H9 (cell line): ENCODE data around the gene DTNB. TPM values are rescaled to one million over a fixed set of nuclear protein-coding genes. Genes with fewer than 3 reads are reported as not detected.

Experiments
- DNase-seq: peaks from one replicate; pipeline ENCODE4 v3.0.0-alpha.2; 2017
- H2AFZ ChIP-seq: one replicate; pipeline ENCODE4 v1.6.1; 2013; ENCODE audit warnings: mild to moderate bottlenecking, low read length, control low read depth, moderate library complexity
- H2AK5ac ChIP-seq: 2 replicates; pipeline ENCODE4 v1.6.1; 2013; ENCODE audit warnings: low read length, control low read depth, mixed read lengths; ENCODE audit not compliant: insufficient read length
- H2BK120ac ChIP-seq: one replicate; pipeline ENCODE4 v1.6.1; 2013; ENCODE audit warnings: low read depth, mild to moderate bottlenecking, low read length, control low read depth, inconsistent platforms; ENCODE audit not compliant: poor library complexity, severe bottlenecking
- H2BK12ac ChIP-seq: 2 replicates; pipeline ENCODE4 v1.6.1; 2013; ENCODE audit warnings: low read length, control low read depth, mixed read lengths, low read depth; ENCODE audit not compliant: insufficient read length
- H2BK15ac ChIP-seq: 2 replicates; pipeline ENCODE4 v1.6.1; 2013; ENCODE audit warnings: low read depth, low read length, control low read depth
- H2BK20ac ChIP-seq: one replicate; pipeline ENCODE4 v1.6.1; 2013; ENCODE audit warnings: low read depth, mild to moderate bottlenecking, low read length, control low read depth, inconsistent platforms; ENCODE audit not compliant: poor library complexity, severe bottlenecking
- H2BK5ac ChIP-seq: 2 replicates; pipeline ENCODE4 v1.6.1; 2013; ENCODE audit warnings: low read length, control low read depth, mixed read lengths; ENCODE audit not compliant: insufficient read length
- H3K14ac ChIP-seq: 2 replicates; pipeline ENCODE4 v1.6.1; 2013; ENCODE audit warnings: low read length, control low read depth; ENCODE audit not compliant: insufficient read depth
- H3K18ac ChIP-seq: 2 replicates; pipeline ENCODE4 v1.6.1; 2013; ENCODE audit warnings: low read depth, mild to moderate bottlenecking, mixed read lengths, low read length, control low read depth; ENCODE audit not compliant: insufficient read length
- H3K23ac ChIP-seq: 2 replicates; pipeline ENCODE4 v1.6.1; 2013; ENCODE audit warnings: low read length, control low read depth, mixed read lengths, low read depth; ENCODE audit not compliant: insufficient read length
- H3K23me2 ChIP-seq: 2 replicates; pipeline ENCODE4 v1.6.1; 2013; ENCODE audit warnings: low read depth, mild to moderate bottlenecking, mixed read lengths, low read length, control low read depth; ENCODE audit not compliant: insufficient read length, poor library complexity, severe bottlenecking
- H3K27ac ChIP-seq: 2 replicates; pipeline ENCODE4 v1.5.1; 2013; ENCODE audit warnings: low read length, control low read depth, mixed read lengths, low read depth; ENCODE audit not compliant: insufficient read length
- H3K27me3 ChIP-seq: 2 replicates; pipeline ENCODE4 v1.6.1; 2013; ENCODE audit warnings: low read length, control low read depth, inconsistent platforms; ENCODE audit not compliant: insufficient read depth
- H3K4ac ChIP-seq: 2 replicates; pipeline ENCODE4 v1.6.1; 2013; ENCODE audit warnings: low read depth, mild to moderate bottlenecking, control low read depth, inconsistent platforms, low read length, moderate library complexity
- H3K4me1 ChIP-seq: 2 replicates; pipeline ENCODE4 v1.6.1; 2013; ENCODE audit warnings: low read length, control low read depth, inconsistent platforms; ENCODE audit not compliant: insufficient read depth
- H3K4me2 ChIP-seq: 2 replicates; pipeline ENCODE4 v1.6.1; 2013; ENCODE audit warnings: low read length, control low read depth, mixed read lengths; ENCODE audit not compliant: insufficient read length, insufficient read depth
- H3K56ac ChIP-seq: 2 replicates; pipeline ENCODE4 v1.6.1; 2013; ENCODE audit warnings: low read depth, mild to moderate bottlenecking, mixed read lengths, low read length, control low read depth; ENCODE audit not compliant: insufficient read length
- H3K79me1 ChIP-seq: 2 replicates; pipeline ENCODE4 v1.6.1; 2013; ENCODE audit warnings: low read depth, mild to moderate bottlenecking, moderate library complexity, low read length, control low read depth, inconsistent platforms; ENCODE audit not compliant: insufficient read depth, poor library complexity, severe bottlenecking
- H3K79me2 ChIP-seq: 2 replicates; pipeline ENCODE4 v1.6.1; 2013; ENCODE audit warnings: low read length, control low read depth, inconsistent platforms; ENCODE audit not compliant: insufficient read depth
- H3K9ac ChIP-seq: 2 replicates; pipeline ENCODE4 v1.6.1; 2013; ENCODE audit warnings: low read length, control low read depth, mixed read lengths; ENCODE audit not compliant: insufficient read length; ENCODE audit errors: extremely low read depth
- H3K9me3 ChIP-seq: one replicate; pipeline ENCODE4 v1.6.1; 2013; ENCODE audit warnings: low read depth, low read length, inconsistent platforms; ENCODE audit not compliant: control insufficient read depth
- H3T11ph ChIP-seq: one replicate; pipeline ENCODE4 v1.6.1; 2013; ENCODE audit warnings: mild to moderate bottlenecking, low read length, control low read depth, inconsistent platforms
- H4K20me1 ChIP-seq: one replicate; pipeline ENCODE4 v1.6.1; 2013; ENCODE audit not compliant: control insufficient read depth, insufficient read length, insufficient read depth
- H4K5ac ChIP-seq: 2 replicates; pipeline ENCODE4 v1.6.1; 2013; ENCODE audit warnings: low read depth, mild to moderate bottlenecking, mixed read lengths, low read length, control low read depth; ENCODE audit not compliant: insufficient read length
- H4K8ac ChIP-seq: replicated peaks from 2 replicates; pipeline ENCODE4 v1.6.1; 2013; ENCODE audit warnings: low read length, control low read depth, mixed read lengths, low read depth; ENCODE audit not compliant: insufficient read length
- H4K91ac ChIP-seq: 2 replicates; pipeline ENCODE4 v1.6.1; 2013; ENCODE audit warnings: low read depth, mild to moderate bottlenecking, moderate library complexity, mixed read lengths, low read length, control low read depth; ENCODE audit not compliant: insufficient read length
- H3K27ac Mint-ChIP-seq, 3 experiments: 2 replicates in 2 of 3; 3 replicates in 1 of 3; pipeline ENCODE4 v1.8.0; 2020 to 2021; ENCODE audit warnings: mixed read lengths in 3 of 3, mild to moderate bottlenecking in 1 of 3, moderate library complexity in 1 of 3
- H3K27me3 Mint-ChIP-seq: 2 replicates; pipeline ENCODE4 v1.8.0; 2021; ENCODE audit warnings: low read depth, mild to moderate bottlenecking, moderate library complexity, mixed read lengths
- H3K36me3 Mint-ChIP-seq, 3 experiments: 2 replicates in 2 of 3; 3 replicates in 1 of 3; pipeline ENCODE4 v1.8.0; 2020 to 2021; ENCODE audit warnings: low read depth in 3 of 3, mixed read lengths in 3 of 3; ENCODE audit not compliant: insufficient read depth in 1 of 3
- H3K4me1 Mint-ChIP-seq, 2 experiments: 2 replicates each; pipeline ENCODE4 v1.8.0; 2020; ENCODE audit warnings: mixed read lengths in 2 of 2
- H3K4me3 Mint-ChIP-seq, 2 experiments: 2 replicates in 1 of 2; 3 replicates in 1 of 2; pipeline ENCODE4 v1.8.0; 2020 to 2021; ENCODE audit warnings: mild to moderate bottlenecking in 2 of 2, mixed read lengths in 2 of 2, moderate library complexity in 1 of 2
- H3K9me3 Mint-ChIP-seq, 2 experiments: 2 replicates in 1 of 2; 3 replicates in 1 of 2; pipeline ENCODE4 v1.8.0; 2020; ENCODE audit warnings: mild to moderate bottlenecking in 2 of 2, mixed read lengths in 2 of 2, moderate library complexity in 1 of 2
- WGBS: extraction: QIAGEN DNeasy Blood & Tissue Kit; methylation state at CpG from one replicate; pipeline ENCODE4 v1.1.7; 2013; ENCODE audit warnings: missing lambda C conversion rate, low lambda C conversion rate, mixed read lengths; ENCODE audit not compliant: insufficient read length; ENCODE audit errors: extremely low coverage; 5-methylcytosine and 5-hydroxymethylcytosine counted together
- total RNA-seq: library from RNA; stranded (reverse); gene quantifications from 2 replicates; pipeline ENCODE4 v1.2.1, GENCODE V29; 2021
- TF ChIP-seq, protein P1 (sequence below): fragments of 200-600 bp; sonication (generic); conservative IDR thresholded peaks from 3 replicates; pipeline ENCODE4 v1.8.0; 2021; ENCODE audit warnings: antibody characterized with exemption, mild to moderate bottlenecking

DTNB gene
- total RNA-seq, 1 experiment from 2014 or later, result 26.7 TPM

DNA sequence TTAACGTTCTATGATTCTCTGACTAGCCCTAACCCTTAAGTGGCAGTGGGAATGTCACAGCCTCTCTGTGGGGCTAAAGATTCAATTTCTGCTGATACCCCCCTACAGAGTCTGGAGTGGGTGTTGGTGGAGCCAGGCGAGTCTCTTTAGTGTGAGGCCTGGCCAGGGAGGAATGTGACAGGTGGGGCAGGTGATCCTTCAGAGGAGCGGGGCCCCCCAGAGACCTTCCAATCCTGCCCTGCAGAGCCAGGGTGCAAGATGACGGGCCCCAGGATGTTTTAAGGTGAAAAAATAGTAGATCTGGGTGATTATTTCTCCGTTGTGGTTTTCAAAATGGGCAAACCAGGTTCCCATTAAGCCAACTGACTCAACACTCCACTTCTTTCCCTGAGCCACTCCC, 303.5 kb downstream of the DTNB start:
- H3K18ac ChIP-seq, result no peak overlapping the region
- H3K23ac ChIP-seq, result no peak overlapping the region
- no peaks in the 10 kb centered on the region; the same call in 1 of the 2 replicates for H3K27me3 ChIP-seq
- peaks cover 17 to 29% of the 10 kb centered on the region in 2 experiments for H3K4me1 Mint-ChIP-seq
- WGBS, result no CpG with 5 or more reads among the region's 5 CpGs
- H3K56ac ChIP-seq, result no peak overlapping the region
- no peak overlapping the region for H2BK15ac ChIP-seq
- H3K79me1 ChIP-seq, result no peaks in the 10 kb centered on the region
- no peak overlapping the region for H3K27ac ChIP-seq
- no peak overlapping the region for H3K4ac ChIP-seq
- H3T11ph ChIP-seq, result no peak overlapping the region
- H4K20me1 ChIP-seq, result no peaks in the 10 kb centered on the region
- no peak overlapping the region for H3K4me3 Mint-ChIP-seq
- H3K9me3 ChIP-seq, result no peaks in the 10 kb centered on the region
- no peak overlapping the region for H3K4me2 ChIP-seq
- no peak overlapping the region for H2BK120ac ChIP-seq
- H3K14ac ChIP-seq, result no peak overlapping the region
- H2BK12ac ChIP-seq, result no peak overlapping the region
- H4K8ac ChIP-seq, result no peak overlapping the region
- no peak overlapping the region for H3K9ac ChIP-seq
- no peaks in the 10 kb centered on the region for H3K9me3 Mint-ChIP-seq
- TF ChIP-seq, protein P1, sequence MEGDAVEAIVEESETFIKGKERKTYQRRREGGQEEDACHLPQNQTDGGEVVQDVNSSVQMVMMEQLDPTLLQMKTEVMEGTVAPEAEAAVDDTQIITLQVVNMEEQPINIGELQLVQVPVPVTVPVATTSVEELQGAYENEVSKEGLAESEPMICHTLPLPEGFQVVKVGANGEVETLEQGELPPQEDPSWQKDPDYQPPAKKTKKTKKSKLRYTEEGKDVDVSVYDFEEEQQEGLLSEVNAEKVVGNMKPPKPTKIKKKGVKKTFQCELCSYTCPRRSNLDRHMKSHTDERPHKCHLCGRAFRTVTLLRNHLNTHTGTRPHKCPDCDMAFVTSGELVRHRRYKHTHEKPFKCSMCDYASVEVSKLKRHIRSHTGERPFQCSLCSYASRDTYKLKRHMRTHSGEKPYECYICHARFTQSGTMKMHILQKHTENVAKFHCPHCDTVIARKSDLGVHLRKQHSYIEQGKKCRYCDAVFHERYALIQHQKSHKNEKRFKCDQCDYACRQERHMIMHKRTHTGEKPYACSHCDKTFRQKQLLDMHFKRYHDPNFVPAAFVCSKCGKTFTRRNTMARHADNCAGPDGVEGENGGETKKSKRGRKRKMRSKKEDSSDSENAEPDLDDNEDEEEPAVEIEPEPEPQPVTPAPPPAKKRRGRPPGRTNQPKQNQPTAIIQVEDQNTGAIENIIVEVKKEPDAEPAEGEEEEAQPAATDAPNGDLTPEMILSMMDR, result no peak
- no peak overlapping the region for H2AK5ac ChIP-seq
- H4K91ac ChIP-seq, result no peak overlapping the region
- H3K27ac Mint-ChIP-seq, result no peak overlapping the region
- H3K23me2 ChIP-seq, result no peaks in the 10 kb centered on the region
- H3K4me1 ChIP-seq, result no peaks in the 10 kb centered on the region
- no peaks in the 10 kb centered on the region for H3K36me3 Mint-ChIP-seq
- no peak overlapping the region for H2AFZ ChIP-seq
- no peak overlapping the region for H4K5ac ChIP-seq
- DNase-seq, result no peak
- no peak overlapping the region for H2BK20ac ChIP-seq
- H2BK5ac ChIP-seq, result no peak overlapping the region
- no peaks in the 10 kb centered on the region for H3K79me2 ChIP-seq
- H3K27me3 Mint-ChIP-seq, result peaks cover 38% of the 10 kb centered on the region
